HG02642 (cell line): ENCODE measurements around the gene TMPRSS3.

Source experiments
- ATAC-seq: cut with Tn5 transposase; IDR thresholded peaks from one replicate; pipeline ENCODE4 v1.9.1; 2021; ENCODE audit warnings: mild to moderate bottlenecking; ENCODE audit not compliant: unreplicated experiment, poor library complexity

The TMPRSS3 gene

GRCh38 chr21:42375966-42376337 is 19.9 kb downstream of the TMPRSS3 start:
- ATAC-seq: no peak

- no peak for ATAC-seq
Measured at GRCh38 chr21:42375506-42375905, 20.3 kb downstream of the TMPRSS3 start.

- no peak for ATAC-seq
Measured at GRCh38 chr21:42374864-42375499, 20.9 kb downstream of the TMPRSS3 start.

- no peak for ATAC-seq
Measured at GRCh38 chr21:42374457-42374856, 21.4 kb downstream of the TMPRSS3 start.

GRCh38 chr21:42373908-42374455 is 21.9 kb downstream of the TMPRSS3 start:
- ATAC-seq: no peak

- ATAC-seq: no peak
Measured at GRCh38 chr21:42373196-42373907, 22.5 kb downstream of the TMPRSS3 start.

GRCh38 chr21:42370894-42371654 is 24.8 kb downstream of the TMPRSS3 start:
- no peak for ATAC-seq

GRCh38 chr21:42369821-42370220 is 26.0 kb downstream of the TMPRSS3 start:
- no peak for ATAC-seq

GRCh38 chr21:42367367-42368165 is 28.3 kb downstream of the TMPRSS3 start:
- no peak for ATAC-seq

GRCh38 chr21:42366292-42367010 is 29.4 kb downstream of the TMPRSS3 start, which contains the start of gene TFF1:
Gene TFF1, minus strand, starts transcription at chr21:42366535. Its CDS starts 40 bp downstream, at chr21:42366495.
- no peak for ATAC-seq

GRCh38 chr21:42365770-42366169 is 30.1 kb downstream of the TMPRSS3 start:
- ATAC-seq: no peak

- ATAC-seq: no peak
Measured at GRCh38 chr21:42364304-42364865, 31.5 kb downstream of the TMPRSS3 start.

- no peak for ATAC-seq
Measured at GRCh38 chr21:42363312-42363711, 32.5 kb downstream of the TMPRSS3 start.

GRCh38 chr21:42362700-42363099 is 33.2 kb downstream of the TMPRSS3 start:
- ATAC-seq: no peak

- no peak for ATAC-seq
Measured at GRCh38 chr21:42362198-42362597, 33.7 kb downstream of the TMPRSS3 start.

- no peak for ATAC-seq
Measured at GRCh38 chr21:42361286-42361685, 34.6 kb downstream of the TMPRSS3 start.

- no peak for ATAC-seq
Measured at GRCh38 chr21:42360317-42360716, 35.5 kb downstream of the TMPRSS3 start.

GRCh38 chr21:42358937-42359336 is 36.9 kb downstream of the TMPRSS3 start:
- ATAC-seq: no peak

- no peak for ATAC-seq
Measured at GRCh38 chr21:42358261-42358660, 37.6 kb downstream of the TMPRSS3 start.
